T-helper 1 cell treated with Interleukin-12 subunit alpha and Interleukin-12 subunit beta and Interleukin-4 antibody, amounts not matched to agents 30 ng/mL and 1 ng/mL, for 36 hours (primary cell): ENCODE data around the gene TUNAR. TPM values are rescaled to one million over a fixed set of nuclear protein-coding genes. Genes with fewer than 3 reads are reported as not detected.

Experiments
- intact Hi-C: fragments of 100-400 bp; cut with micrococcal nuclease; formaldehyde crosslinking; loops from one replicate; pipeline ENCODE4 v1.15.1; 2024
- total RNA-seq: library from RNA; stranded (reverse); gene quantifications from 2 replicates; pipeline ENCODE4 v1.2.3, GENCODE V29; 2022

Gene TUNAR
- total RNA-seq, 1 donor from 2014 or later, result not detected

DNA sequence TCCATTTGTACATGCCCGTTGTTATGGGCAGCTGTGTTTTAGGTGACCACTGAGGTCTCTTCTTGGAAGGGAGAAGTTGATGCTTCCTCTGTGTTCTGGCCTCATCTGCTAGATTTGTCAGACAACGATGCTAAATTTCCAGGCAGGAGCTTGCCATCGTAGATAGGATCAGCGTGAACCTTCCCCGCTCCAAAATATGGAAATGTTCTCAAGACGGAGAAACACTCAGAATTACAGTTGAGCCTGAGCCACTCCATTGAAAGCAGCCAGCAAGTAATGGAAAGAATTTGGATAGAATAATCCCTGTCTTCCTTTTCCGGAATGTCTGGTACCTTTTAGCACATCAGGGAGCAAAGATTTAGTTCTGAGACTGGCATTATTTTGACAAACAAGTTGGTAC is 34.8 kb downstream of the TUNAR start:
- intact Hi-C loops, result no loop called here

DNA sequence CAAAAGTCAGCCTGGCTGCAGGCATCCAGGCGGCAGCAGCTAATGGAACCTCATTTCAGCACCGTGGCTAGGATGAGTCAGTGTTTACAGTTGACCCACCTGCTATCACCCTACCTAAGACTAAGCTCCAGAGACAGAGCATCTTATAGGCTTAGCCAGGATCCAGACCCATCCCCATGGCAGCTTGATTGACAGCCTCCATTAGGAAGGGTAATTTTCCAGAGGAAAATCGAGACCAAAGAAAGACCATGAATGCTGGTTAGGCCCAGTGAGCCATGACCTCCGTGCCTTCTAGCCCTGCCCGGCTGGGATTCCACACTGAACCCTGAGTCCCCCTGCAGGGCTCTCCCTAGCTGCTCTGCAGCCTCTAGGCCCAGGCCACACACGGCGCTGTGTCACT is 38.7 kb downstream of the TUNAR start:
- intact Hi-C loops, result no loop called here

DNA sequence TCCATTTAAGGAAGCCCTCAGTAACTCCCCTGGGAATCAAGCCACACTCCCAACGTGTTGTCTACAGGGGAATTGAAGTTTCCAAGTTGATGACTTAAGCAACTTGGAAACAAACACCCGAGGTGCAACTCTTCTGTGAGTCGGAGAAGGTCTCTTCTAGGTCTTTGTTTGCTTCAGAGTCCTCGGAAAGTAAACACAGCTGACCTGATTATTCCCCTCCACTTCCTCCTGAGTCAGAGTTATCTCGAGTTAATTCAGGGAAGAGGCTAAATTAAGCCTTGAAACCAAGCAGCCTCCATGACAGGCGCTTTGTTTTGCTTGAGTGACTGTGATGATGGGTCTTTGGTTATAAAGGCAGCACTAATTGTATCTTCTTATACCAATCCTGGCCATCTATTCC is 41.8 kb downstream of the TUNAR start:
- intact Hi-C loops, result no loop called here

DNA sequence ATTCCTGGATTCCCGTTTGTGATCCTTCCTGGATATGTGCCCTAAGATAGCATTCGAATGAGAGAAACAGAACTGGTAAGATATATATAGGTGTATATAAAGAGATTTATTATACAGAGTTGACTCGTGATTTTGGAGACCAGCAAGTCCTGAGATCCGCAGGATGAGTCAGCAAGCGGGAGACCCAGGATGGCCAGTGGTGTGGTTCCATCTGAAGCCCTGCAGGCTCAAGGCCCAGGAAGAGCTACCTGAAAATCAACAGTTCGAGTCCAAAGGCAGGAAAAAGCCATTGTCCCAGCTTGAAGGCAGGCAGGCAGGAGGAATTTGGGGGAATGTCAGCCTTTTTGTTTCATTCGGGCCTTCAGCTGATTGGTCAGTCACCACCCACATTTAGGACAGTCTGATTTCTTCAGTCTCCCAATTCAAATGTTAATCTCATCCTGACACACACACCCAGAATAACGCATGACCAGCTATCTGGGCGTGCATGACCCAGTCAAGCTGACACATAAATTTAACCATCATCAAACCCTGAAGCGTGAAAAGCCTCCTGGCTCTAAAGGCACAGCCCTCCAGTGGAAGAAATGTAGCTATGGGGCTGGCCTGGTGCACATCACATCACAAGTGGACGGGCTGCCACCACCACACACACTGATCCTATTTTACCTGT is 44.3 kb downstream of the TUNAR start:
- intact Hi-C loops, result no loop called here

DNA sequence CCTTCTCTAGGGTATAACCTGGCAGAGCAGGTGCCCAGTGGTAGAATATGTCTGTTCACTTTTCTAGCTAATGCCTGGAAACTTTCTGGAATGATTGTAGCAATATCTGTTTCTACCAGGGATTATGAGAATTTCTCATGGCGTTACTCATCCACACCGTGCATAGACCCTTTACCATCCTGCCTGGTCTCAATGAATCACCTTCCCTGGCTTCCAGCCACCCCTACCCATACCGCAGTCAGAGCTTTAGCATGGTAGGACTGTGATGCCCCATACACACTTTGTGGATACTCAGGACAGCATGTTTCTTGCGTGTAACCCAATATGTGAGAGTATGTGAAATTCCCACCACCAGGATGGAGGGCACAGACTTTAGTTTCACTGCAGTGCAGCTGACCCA is 45.4 kb downstream of the TUNAR start:
- intact Hi-C loops, result no loop called here

DNA sequence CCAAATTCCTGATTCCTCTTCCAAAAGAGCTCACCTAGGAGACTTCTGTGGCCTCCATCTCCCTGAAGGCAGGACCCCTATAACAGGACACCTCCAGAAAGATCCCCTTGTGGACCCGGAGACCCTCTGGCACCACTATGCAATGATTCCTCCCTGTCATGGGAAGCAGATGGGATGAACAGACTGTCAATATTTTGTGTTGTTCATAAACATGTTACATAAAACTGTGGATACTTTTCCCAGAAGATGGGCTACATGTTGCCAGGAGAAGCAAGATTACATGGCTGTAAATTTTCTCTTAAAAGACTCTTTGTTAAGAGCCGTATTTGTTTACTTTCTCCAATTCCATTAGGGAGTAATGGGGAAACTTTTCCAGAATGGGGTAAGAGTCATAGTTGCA is 52.1 kb downstream of the TUNAR start:
- intact Hi-C loops, result no loop called here

DNA sequence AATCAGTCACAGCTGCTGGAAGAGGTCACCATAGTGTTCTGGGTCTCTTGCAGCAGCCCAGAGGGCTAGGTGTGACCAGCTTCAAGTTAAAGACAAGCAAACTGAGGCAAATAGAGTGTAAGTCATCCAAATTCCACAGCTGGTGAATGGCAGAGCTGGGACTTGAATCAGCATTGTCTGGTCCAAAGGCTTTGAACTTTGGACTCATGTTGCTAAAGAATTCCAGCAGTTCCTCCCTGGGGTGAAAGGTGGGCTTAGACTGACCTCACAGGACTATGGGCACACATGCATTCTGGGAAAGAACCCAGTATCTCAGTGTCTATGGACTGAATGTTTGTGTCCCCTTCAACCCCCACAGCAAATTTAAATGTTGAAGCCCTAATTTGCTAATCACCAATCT is 54.8 kb downstream of the TUNAR start:
- intact Hi-C loops, result no loop called here

DNA sequence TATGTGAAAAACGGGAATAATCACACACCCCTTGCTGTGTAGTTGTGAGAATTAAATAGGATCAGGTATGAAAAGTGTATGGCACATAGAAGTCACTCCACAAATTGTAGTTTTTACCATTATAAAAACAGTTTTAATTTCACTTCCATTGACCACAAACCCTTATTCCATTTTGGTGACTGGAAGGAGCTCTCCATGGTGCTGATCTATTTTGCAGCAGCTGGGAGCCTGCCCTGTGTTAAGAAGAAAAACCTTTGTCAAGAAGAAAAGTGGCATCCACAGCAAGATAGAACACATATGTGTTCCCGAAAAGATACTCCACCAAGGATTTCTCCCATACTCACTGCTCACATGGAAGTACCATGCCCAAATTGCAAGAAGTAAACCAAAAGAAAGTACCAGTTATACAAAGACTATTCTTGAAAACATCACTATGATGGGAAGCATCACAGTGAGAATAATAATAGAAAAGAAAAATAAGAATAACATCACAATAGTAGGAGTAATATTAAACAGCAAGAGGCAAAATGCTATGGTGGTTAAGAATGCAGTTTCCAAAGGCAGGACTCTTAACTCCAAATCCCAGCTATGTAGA is 58.7 kb downstream of the TUNAR start:
- intact Hi-C loops, result no loop called here

DNA sequence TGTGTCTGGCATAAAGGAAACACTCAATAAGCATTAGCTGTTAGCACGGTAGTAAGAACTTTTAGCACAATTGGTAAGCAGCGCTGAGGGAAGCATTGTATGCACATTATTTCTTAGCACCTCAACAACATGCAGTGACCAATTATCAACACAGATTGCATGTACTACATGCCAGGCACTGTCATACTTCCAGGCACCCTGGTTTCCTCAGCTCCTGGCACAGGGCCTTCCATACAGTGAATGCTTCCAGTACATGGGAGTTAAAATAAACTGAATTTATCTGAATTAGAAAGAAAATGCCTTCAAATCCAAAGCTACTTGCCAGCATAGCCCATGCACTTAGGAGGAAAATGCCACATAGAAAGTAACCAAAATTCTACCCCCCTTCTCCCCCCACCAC is 59.4 kb downstream of the TUNAR start:
- intact Hi-C loops, result no loop called here

DNA sequence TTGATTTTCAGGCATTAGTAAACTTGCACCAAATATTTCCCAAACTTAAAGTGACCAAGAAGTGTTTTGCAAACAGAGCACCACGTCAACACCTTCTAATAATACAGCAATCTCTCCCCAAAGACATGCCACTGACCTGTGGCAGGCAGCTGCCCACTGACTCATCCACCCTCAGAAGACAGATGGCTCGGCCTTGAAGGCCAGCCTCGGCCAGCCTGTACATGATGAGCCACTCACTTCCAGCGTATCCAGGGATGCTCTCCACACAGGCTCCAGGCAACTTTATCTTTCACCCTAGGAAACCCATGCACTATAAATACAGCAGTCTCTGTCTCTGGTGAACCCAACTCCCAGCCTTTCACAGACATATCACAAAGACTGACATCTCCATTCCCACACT is 62.7 kb downstream of the TUNAR start:
- intact Hi-C loops, result no loop called here

DNA sequence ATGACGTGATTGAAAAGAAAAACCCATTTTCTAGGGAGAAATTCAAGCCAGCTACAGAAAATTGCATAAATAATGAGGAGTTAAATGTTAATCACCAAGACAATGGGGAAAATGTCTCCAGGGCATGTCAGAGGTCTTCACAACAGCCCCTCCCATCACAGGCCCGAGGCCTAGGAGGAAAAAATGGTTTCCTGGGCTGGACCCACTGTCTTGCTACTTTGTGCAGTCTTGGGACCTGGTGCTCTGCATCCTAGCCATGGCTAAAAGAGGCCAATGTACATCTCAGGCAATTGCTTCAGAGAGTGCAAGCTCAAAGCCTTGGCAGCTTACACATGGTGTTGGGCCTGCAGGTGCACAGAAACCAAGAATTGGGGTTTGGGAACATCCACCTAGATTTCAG is 65.3 kb downstream of the TUNAR start:
- intact Hi-C loops, result no loop called here

DNA sequence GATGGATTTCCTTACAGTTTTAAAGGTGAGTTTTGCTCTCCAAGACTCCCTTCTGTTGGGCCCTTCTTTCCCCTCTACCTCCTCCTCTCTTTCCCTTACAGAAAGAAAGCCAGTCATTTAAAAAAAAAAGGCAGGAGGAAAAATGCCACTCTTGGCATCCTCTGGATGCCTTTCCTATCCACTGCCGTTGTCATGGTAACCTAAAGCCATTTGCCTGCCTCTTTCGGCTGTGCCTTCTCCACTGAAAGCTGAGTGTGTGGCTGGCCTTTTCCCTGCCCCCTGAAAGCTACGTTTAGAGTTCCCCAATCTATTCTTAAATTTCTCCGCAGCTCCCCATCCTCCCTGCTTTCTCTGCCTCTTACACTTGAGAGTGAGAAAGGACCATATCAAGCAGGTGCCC is 67.1 kb downstream of the TUNAR start:
- intact Hi-C loops, result no loop called here

DNA sequence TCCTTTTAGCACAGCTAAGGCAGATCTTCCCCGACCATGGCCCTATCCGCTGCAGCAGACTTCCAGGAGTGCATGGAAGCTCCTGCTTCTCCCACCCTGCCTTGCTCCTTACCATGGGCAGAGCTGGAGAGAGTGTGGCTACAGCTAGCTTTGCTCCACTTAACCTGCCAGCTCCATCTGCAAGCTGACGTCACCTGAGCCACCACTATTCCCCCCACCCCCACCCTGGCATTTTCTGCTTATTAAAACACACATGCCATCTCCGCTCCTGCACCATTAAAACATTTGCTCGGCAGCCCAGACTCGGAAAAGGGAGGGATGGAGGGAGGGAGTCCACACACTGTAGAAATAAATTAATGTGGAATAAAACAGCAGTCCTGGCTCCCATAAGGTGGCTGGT is 67.8 kb downstream of the TUNAR start:
- intact Hi-C loops, result no loop called here

DNA sequence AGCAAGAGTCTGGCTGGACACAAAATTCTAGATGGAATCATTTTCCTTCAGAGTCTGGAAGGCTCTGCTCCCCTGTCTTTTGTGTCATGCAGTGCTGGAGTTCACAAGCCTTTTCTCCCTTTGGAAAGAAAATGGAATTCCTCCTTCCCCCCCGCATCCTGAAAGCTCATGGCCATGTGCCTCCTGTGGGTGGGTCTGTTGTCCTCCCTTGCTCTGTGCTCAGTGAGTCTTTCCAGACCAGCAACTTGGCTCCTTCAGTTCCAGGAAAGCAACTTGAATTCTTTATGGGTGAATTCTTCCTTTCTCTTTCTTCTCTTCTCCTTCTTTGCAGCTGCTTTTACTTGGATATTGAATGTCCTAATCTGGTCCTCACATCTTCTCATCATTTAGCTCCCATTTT is 70.2 kb downstream of the TUNAR start:
- intact Hi-C loops, result no loop called here

DNA sequence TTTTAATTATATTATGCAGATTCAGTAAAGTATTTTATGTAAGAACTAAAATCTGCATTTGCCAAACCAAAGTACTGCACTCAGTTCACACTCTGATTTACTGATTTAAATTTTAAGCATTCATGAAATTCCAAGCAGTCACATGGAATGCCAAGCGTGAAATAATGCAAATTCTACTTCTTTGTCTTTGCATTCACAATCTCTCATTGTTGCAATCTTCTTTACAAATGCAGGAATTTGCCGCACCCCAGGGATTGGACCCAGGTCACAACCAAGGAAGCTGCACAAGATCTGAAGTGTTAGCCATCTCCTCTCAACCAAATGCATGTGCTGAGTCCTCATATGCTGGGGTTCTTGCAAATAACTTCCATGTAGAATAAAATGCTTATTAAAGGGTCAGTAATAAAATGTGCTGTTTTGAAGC is 71.9 kb downstream of the TUNAR start:
- intact Hi-C loops, result no loop called here

DNA sequence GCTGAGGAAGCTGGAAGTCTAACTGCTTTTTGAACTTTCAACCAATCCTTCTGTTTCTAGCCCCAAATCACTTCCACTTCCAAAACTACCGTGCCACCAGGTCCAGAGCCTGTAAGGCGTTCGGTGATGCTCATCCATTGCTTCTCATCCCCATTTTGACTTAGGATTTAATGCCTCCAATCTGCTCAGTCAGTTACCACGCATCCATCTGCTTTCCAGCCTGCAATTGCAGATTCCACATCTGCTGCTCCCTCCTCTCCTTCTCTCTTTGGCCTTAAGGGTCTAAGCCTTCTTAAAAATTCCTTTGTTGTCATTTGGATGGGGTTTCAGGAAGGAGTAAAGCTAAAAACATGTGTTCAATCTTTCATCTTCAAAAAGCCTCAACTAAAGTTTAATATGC is 74.7 kb downstream of the TUNAR start:
- intact Hi-C loops, result no loop called here

DNA sequence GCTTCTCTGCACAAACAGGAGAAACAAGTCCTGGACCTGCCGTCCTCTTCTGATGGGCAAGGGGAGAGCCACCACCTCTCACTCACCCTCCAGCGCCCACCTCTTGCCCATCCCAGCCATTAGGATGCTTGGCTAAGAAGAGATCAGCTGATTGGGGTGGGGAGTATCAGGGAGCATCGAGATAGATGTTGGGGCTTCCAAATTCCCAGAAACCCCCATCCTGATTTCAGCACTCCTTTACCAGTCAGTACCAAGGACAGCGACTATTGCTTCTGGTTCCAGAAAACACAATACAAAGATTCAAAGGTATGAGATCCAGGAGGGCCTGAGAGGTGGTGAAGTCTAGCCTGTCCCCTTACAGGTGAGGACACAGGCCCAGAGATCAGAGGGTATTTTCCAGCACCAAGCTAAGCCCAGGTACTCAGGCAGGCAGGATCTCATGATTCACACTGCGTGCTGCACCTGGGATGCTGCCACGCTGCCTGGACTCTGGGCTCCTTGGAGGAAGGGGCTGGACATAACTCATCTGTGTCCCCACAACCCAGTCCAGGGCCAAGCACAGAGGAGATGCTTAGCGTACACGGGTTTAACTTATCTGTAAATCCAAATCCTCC is 76.6 kb downstream of the TUNAR start:
- intact Hi-C loops, result no loop called here

DNA sequence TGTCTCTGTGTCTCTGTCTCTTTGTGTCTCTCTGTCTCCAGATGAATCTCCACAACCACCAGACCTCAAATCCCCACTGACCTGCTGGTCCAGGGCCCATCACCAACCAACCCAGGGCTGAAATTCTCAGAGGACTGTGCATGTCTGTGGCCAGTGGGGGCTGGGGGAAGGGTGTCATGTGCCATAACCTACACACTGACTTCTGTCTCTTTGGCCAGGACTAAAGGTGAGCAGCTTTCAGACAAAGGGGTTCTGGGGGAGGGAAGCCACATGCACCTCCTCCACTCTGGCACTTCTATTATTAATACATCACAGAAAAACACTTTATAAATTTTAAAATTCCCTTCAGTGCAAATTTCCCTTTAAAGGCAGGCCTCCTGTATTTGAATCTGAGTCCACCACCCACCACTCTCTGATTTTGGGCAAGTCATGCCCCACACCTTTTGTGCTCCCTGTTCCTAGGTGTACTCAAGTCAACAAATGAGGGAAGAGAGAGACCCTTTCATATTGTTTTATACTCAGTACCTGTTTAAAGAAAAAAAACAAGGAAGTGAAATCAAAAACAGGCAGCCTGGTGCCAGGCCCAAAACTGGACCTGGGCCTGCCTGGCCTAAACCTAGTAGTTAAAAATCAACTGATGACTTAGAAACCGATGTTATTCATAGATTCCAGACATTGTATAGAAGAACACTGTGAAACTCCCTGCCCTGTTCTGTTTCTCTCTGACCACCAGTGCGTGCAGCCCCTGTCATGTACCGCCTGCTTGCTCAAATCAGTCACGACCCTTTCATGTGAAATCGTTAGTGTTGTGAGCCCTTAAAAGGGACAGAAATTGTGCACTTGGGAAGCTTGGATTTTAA is 80.2 kb downstream of the TUNAR start:
- intact Hi-C loops, result no loop called here

DNA sequence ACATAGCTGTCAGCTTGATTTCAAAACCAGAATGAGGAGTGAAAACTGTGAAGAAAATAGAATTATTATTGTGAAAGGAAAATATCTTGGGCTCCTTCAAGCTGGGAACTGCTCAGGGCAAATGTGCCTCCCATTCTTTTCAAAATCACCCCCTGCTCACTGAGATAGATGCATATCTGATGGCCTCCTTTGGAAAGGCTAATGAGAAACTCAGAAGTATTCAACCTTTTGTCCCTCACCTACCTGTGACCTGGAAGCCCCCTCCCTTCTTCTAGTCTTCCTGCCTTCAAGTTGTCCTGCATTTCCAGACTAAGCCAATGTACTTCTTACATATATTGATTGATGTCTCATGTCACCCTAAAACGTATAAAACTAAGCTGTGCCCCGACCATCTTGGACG is 81.5 kb downstream of the TUNAR start:
- intact Hi-C loops, result no loop called here

DNA sequence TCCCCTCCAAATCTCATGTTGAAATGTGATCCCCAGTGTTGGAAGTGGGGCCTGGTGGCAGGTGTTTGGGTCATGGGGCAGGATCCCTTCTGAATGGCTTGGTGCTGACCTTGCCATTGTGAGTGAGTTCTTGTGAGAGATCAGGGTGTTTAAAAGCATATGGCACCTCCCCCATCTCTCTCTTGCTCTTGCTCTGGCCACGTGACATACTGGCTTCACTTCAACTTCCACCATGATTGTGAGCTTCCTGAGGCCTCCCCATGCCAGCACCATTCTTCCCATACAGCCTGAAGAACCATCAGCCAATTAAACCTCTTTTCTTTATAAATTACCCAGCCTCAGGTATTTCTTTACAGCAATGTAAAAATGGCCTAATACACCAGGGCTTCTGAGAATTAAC is 82.7 kb downstream of the TUNAR start:
- intact Hi-C loops, result no loop called here

DNA sequence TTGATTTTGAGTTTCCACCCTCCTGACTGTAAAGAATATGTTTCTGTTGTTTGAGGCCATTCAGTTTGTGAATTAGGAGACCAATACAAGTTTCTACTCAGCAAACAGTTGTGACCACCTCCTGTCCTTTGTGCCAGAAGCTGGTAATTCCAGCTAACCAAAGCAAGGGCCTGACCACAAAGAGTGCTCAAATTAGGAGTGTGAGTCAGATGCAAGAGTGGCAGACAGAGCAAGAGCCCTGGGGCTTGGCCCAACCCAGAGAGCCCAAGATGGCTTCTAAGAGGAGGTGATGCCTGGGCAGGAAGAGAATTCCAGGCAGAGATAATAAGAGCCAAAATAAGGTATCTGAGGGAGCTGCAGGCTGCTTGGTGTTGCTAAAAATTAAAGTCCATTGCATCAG is 84.8 kb downstream of the TUNAR start:
- intact Hi-C loops, result no loop called here

DNA sequence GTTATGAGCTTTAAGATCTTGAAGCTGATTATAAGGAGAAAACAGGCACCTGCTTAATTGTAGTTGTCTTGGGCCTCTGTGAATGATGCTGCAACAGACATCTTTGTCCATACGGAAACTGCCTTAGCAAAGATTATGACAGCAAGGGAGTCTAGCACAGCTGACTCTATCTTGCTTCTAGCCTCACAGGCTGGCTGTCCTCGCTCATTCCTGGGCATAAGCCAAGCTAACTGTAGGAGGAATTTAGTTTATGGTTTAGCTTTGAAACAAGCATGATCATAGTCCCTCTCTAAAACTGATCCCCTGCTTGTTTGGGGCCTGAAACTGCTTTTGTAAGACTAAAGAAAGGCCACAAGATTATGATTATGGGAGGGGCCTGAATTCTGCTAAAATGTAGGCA is 88.3 kb downstream of the TUNAR start:
- intact Hi-C loops, result no loop called here
